ENCODE measurements around the gene SMAD2. TPM values are rescaled to one million over a fixed set of nuclear protein-coding genes. Genes with fewer than 3 reads are reported as not detected.

The SMAD2 gene
- total and polyA plus RNA-seq, 9 of the 15 experiments (the other 6 are each of a cell fraction or from before 2014, with no cell fraction given) = 9.2 to 49.6 (median 33.7) TPM

- ChIA-PET POLR2A (no interaction called here), CTCF (ENCODE audit: low intra/inter-chr PET ratio) (no interaction called here)
- no peak for TF ChIP-seq CTCF (IDR thresholded peaks at IDR 0.05 in 2 of 3, conservative IDR thresholded peaks at IDR 0.05 in 1 of 3; ENCODE audit: insufficient read depth in 2 of 3, low read depth in 1 of 3, low read length in 3 of 3)
- no peak for TF ChIP-seq E2F1 (CRISPR knock-in tag; IDR thresholded peaks at IDR 0.05)
- TF ChIP-seq NR1H2 (CRISPR knock-in tag; IDR thresholded peaks at IDR 0.05) = no peak
- TF ChIP-seq AFF4 (CRISPR knock-in tag; IDR thresholded peaks at IDR 0.05) = no peak
- TF ChIP-seq KDM4B (IDR thresholded peaks at IDR 0.05; ENCODE audit: borderline replicate concordance in 2 of 2, low read depth in 1 of 2) = no peak
- TF ChIP-seq RREB1 (CRISPR knock-in tag; IDR thresholded peaks at IDR 0.05) = no peak
- no peak for TF ChIP-seq STAT5A (IDR thresholded peaks at IDR 0.05; ENCODE audit: borderline replicate concordance, low read length)
- no peak for TF ChIP-seq ZC3H8 (IDR thresholded peaks at IDR 0.05)
- no peak for TF ChIP-seq KAT8 (IDR thresholded peaks at IDR 0.05; ENCODE audit: low read depth)
Measured at GRCh38 chr18:47949202-47949601, 18.7 kb upstream of the SMAD2 start.

More at GRCh38 chr18:47949202-47949601, 18.7 kb upstream of the SMAD2 start:
- no peaks in the 10 kb centered on the region for H3K36me3 ChIP-seq (ENCODE audit: control insufficient read depth, insufficient read depth, low read length)
- intact Hi-C loops (cut with micrococcal nuclease) = no loop called here
- no peak overlapping the region for H3K4me2 ChIP-seq (ENCODE audit: insufficient read depth, low read length)
- no TSS peak for BruUV-seq (replicated peaks)
- no peak overlapping the region for H3K27ac ChIP-seq (ENCODE audit: extremely low read depth, low read depth, low read length)
- no peaks in the 10 kb centered on the region for H4K20me1 ChIP-seq (replicated peaks; ENCODE audit: control insufficient read depth, insufficient read depth, low read length)
- H2AFZ ChIP-seq (ENCODE audit: low read depth, low read length) = no peak overlapping the region
- H3K9ac ChIP-seq (ENCODE audit: insufficient read depth in 1 of 2, low read depth in 2 of 2, low read length in 2 of 2) = no peak overlapping the region
- ATAC-seq (no peak), DNase-seq (ENCODE audit: extremely low read depth in 1 of 4, low spot score in 3 of 4) (no peak), FAIRE-seq (no peak)
- H3K79me2 ChIP-seq (ENCODE audit: control insufficient read depth, insufficient read depth, low read length) = no peaks in the 10 kb centered on the region
- in situ Hi-C loops (cut with MboI) = no loop called here
- peaks cover 0 to 4% of the 10 kb centered on the region in 2 experiments; a peak in 1 of 5 replicates for H3K27me3 ChIP-seq (ENCODE audit: control insufficient read depth in 2 of 2, insufficient read depth in 2 of 2, low read length in 2 of 2)
- H3K4me3 ChIP-seq = no peak overlapping the region
- H3K9me1 ChIP-seq (ENCODE audit: control insufficient read depth, insufficient read depth, low read length) = no peaks in the 10 kb centered on the region
- H3K9me3 ChIP-seq (replicated peaks; ENCODE audit: control insufficient read depth, insufficient read depth, low read depth, low read length) = no peaks in the 10 kb centered on the region
- H3K4me1 ChIP-seq (replicated peaks in 1 of 2; ENCODE audit: control insufficient read depth in 2 of 2, insufficient read depth in 2 of 2, low read length in 2 of 2) = no peaks in the 10 kb centered on the region; a peak in 3 of 5 replicates
- 0% methylated on average over 2 of the region's 2 CpGs for WGBS (ENCODE audit: insufficient coverage, low coverage, missing lambda C conversion rate)
